Stimulated activated CD8-positive, alpha-beta memory T cell treated with anti-CD3 and anti-CD28 coated beads, Interleukin-15, amount 100 ng/mL, for 48 hours (primary cell): ENCODE measurements around the gene AP2A2.

ENCODE experiments used
- DNase-seq, 2 donors: peaks; one replicate each; pipeline ENCODE4 v3.0.0-alpha.2; 2020; ENCODE audit warnings: low read depth in 2 of 2

The AP2A2 gene

DNA sequence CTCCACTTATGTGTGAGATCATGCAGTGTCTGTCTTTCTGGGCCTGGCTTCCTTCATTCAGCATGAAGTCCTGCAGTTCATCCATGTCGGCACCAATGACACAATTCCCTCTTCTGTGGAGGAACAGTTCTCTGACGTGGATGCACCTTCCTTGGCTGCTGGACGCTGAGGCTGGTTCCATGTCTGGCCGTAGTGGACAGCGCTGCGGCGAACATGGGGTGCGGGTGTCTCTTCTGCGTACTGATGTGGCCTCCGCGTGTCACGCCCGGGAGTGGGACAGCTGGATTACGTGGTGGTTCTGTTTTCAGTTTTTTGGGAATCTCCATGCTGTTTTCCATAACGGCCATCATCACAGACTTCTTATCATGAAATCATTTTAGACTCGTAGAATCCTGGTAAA is 132.1 kb downstream of the AP2A2 start:
- no peak for DNase-seq

DNA sequence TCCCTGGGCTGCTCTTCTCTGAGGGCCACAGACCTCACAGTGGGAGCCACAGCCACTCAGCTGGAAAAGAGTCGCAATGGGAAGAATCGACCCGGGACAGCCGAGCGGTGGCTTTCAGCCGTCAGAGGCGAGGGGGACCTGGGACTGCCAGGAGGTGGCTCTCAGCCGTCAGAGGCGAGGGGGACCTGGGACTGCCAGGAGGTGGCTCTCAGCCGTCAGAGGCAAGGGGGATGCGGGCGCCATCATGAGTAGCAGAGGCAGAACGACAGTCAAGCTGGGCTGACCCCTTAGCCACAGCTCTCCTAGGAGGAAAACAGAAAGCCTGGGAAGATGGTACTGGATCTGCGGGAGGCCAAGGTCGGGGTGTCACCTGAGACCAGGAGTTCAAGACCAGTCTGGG is 134.1 kb downstream of the AP2A2 start:
- no peak for DNase-seq

DNA sequence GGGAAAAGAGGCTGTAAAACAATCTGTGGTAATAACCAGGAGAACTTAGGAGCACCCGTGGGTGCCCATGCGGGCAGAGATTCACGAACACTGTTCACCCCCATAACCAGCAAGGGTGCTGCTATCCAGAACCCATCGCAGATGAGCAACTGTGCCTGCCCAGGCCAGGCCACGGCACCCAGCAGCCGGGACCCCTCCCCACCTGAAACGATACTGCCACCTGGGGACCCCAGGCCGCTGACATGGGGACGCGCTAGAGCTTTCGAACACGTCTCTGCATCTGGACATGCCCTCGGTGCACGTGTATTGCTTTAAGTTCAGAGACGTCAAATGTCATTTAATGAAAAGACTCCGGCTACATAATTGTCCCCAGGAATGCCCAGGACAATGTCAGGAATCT is 134.7 kb downstream of the AP2A2 start:
- no peak for DNase-seq

DNA sequence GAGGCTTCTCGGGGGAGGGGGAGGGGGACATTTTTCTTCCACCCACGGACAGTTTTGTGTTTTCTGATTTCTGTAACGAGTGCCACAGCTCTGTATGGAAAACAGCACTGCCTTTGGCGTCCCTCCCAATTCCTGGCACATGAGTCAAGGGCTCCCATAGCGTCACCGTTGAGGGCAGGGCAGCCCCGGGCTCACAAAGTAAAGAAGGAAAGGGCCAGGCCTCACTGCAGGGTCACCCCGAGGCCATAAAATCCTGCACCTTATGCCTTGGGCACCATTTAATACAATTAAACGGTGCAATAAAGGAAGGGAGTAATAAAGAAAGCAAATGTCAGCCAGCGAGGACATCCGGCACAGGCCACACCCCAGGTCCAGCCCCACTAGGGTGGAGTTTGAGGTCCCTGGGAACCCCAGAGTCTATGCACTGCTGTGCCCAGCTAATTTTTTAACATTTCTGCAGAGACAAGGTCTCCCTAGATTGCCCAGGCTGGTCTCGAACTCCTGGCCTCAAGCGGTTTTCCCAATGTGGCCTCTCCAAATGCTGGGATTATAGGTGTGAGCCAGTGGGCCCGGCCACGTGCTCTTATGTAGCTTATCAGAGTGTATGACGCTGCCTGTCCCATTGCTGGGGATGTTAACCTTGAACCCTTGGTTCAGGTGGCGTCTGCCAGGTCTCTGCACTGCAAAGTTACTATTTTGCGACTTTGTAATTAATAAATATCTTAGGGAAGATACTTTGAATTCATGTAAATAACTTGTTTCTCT is 135.4 kb downstream of the AP2A2 start:
- DNase-seq, result no peak
